ENCODE data around the gene PPFIA1.
"Not testable (repeated sequence)": the region's sequence is repeated elsewhere in the genome, so short reads cannot be mapped to it uniquely, and the experiment has no call there.

Gene PPFIA1

DNA sequence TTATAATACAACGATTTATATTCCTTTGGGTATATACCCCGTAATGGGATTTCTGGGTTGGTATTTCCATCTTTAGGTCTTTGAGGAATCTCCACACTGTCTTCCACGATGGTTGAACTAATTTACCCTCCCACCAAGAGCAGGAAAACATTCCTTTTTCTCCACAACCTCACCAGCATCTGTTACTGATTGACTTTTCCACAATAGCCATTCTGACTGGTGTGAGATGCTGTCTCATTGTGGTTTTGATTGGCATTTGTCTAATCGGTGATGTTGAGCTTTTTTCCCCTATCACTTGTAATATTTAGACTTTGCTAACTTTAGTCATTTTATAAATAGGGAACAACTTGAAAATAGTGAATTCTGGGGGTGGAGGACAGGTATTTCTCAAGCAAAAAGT is 58.1 kb downstream of the PPFIA1 start:
- DNase-seq: no peak

DNA sequence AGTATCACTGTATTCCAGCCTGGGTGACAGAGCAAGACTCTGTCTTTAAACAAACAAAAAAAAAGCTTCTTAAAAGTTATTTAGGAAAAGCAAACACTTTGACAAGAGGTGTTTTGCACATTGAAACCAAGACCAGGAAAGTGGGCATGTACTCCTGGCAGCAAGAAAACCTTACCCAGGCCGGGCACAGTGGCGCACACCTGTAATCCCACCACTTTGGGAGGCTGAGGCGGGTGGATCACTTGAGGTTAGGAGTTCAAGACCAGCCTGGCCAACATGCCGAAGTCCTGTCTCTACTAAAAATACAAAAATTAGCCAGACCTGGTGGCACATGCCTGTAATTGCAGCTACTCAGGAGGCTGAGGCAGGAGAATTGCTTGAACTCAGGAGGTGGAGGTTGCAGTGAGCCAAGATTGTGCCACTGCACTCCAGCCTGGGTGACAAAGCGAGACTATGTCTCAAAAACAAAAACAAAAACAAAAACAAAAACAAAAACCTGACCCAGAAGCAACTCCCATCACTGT is 60.9 kb downstream of the PPFIA1 start:
- DNase-seq: not testable (repeated sequence)

DNA sequence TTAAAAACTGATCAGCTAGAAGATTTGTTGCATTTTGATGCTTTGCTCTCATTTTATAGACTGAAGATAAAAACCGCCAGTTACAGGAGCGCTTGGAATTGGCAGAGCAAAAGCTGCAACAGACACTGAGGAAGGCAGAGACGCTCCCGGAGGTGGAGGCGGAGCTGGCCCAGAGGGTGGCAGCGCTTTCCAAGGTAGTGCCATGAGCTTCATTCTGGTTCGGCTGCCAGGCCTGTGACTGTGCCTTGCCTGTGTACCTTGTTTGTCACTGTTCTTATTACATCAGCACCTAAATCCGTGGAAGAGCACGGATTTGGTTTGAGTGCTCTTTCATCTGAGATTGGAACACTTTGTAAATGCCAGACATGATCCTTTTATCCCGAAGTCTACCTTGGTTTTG is 61.4 kb downstream of the PPFIA1 start:
- DNase-seq: no peak

- no peak for DNase-seq
These were observed 62.1 kb downstream of the PPFIA1 start for GRCh38 chr11:70332567-70332966.

DNA sequence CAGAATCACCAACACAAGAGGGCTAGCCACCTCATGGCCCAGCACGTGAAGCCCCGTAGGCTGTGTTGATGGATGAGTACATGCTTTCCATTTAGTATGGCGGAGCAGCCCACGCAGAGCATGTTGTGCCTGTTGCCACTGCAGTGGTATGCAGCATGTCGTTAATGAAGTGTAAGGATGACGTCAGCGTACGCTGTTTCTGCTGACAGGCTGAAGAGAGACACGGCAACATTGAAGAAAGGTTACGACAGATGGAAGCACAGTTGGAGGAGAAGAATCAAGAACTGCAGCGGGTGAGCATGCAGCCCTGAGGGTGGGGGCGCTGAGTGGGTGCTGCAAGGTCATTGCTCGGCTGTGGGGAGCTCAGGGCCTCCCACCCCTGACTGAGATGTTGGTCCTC is 62.8 kb downstream of the PPFIA1 start:
- no peak for DNase-seq

GRCh38 chr11:70334351-70334995 is 64.0 kb downstream of the PPFIA1 start:
- DNase-seq: no peak

GRCh38 chr11:70335511-70335910 is 65.0 kb downstream of the PPFIA1 start:
- DNase-seq: no peak

- DNase-seq: no peak
These were observed 68.1 kb downstream of the PPFIA1 start for GRCh38 chr11:70338594-70338993.

DNA sequence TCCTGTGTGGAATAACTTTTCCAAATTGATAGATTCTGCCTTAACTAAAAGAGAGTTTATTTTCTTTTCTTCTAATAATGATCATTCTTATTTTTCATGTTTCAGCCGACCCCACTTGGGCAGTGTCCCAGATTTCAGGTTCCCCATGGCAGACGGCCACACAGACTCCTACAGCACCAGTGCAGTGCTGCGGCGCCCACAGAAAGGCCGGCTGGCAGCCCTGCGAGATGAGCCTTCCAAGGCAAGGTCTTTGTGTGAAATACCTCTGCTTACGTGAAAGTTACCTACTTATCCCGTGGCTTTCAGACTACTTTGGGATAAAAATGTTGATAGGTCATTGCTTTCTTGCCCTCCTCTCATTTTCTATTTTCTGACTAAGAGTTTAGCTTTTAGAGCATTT is 68.6 kb downstream of the PPFIA1 start:
- no peak for DNase-seq

DNA sequence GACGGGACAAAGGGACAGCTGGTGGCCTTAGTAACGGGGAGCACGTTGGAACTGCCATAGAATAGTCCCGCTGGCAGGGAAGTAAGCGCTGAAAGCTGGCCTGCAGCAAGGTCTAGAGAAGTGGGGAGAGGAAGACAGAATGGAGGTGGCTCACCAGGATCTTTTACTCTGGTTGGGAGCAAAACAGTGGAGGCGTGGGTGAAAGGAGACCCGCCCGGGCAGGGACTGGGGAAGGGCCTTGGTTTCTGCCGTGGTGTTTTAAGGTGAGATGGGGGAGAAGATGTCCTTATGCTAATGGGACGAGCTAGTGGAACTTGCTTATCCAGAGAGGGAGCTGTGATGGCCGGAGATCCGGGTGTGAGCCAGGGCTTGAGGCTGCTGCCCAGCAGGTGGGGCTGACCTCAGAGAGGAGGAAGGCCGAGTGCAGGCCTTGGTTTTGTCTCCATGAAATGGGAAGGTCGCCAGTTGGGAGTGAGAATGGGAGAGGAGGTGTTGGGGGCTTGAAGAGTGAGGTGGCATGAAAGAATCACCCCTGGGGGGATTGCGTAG is 71.5 kb downstream of the PPFIA1 start:
- DNase-seq: no peak

DNA sequence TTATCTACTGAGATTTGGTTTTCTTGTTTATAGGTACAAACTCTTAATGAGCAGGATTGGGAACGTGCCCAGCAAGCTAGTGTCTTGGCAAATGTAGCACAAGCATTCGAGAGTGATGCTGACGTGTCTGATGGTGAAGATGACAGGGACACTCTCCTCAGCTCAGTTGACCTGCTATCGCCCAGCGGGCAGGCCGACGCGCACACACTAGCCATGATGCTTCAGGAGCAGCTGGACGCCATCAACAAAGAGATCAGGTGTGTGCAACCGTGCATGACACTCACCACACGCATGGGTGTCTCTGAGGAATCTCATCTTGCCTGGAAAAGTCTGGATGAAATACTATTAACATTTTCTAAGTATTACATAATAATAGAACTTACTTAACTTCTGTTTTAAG is 73.1 kb downstream of the PPFIA1 start:
- no peak for DNase-seq

DNA sequence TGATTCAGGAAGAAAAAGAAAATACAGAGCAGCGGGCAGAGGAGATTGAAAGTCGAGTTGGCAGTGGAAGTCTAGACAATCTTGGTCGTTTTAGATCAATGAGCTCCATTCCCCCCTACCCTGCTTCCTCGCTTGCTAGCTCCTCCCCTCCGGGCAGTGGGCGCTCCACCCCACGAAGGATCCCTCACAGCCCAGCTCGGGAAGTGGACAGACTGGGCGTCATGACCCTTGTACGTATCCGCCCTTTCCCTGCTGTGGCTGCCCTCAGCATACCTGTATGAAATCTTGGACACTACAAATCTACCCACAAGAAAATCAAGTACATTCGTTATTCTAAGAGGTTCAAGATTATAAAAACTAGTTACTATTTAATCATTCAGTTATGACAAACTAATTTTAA is 77.7 kb downstream of the PPFIA1 start:
- no peak for DNase-seq

DNA sequence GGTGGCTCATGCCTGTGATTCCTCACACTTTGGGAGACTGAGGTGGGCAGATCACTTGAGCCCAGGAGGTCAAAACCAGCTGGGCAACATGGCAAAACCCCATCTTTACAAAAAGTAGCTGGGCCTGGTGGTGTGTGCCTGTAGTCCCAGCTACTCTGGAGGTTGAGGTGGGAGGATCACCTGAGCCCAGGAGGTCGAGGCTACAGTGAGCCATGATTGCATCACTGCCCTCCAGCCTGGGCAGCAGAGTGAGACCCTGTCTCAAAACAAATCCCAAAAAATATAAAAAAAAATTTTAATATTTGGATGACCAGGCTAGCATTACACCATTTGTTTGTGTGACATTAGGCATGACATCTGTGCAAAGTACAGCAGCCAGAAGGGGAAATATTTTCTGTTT is 78.1 kb downstream of the PPFIA1 start:
- DNase-seq: no peak

- no peak for DNase-seq
These were observed 81.2 kb downstream of the PPFIA1 start for GRCh38 chr11:70351646-70352045.

- DNase-seq: no peak
These were observed 81.6 kb downstream of the PPFIA1 start for GRCh38 chr11:70352100-70352499.

- no peak for DNase-seq
These were observed 82.1 kb downstream of the PPFIA1 start for GRCh38 chr11:70352601-70353000.

- DNase-seq: no peak
These were observed 82.8 kb downstream of the PPFIA1 start for GRCh38 chr11:70353329-70353728.

GRCh38 chr11:70353900-70354568 is 83.5 kb downstream of the PPFIA1 start:
- DNase-seq: no peak

DNA sequence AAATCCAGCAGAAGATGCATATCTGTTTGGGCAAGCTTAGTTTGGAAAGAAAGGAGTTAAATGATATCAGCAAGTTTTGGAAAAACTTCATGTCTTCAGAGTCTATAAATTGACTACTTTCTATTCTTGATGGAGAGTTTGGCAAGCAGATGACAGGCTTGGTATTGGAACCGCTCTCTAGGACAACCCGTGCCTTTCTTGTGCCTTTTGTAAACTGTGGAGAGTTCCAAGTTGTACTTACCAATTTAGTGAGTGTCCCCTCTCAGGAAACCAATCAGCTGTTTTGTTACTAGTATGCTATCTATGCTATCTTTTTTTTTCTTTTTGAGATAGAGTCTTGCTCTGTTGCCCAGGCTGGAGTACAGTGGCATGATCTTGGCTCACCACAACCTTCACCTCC is 84.1 kb downstream of the PPFIA1 start:
- DNase-seq: no peak

DNA sequence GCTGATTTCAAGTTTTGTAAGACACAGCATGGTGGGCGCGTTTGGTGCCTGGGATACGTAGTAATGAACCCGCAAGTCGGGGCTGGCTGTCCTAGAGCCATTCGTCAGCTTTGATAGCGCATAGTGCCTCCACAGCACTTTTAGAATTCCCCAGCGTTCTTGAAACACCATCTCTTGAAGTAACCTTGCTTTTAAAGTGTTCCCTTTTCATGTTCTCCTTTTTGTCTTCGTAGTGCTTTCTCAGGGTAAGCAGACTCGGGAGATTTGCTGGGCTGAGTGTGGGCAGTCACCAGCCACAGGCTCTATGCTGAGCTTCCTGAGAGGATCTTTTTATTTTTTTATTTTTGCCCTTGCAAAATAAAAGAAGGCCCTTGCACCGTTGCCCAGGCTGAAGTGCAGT is 88.3 kb downstream of the PPFIA1 start:
- no peak for DNase-seq

GRCh38 chr11:70359451-70360205 is 89.1 kb downstream of the PPFIA1 start:
- DNase-seq: no peak

- DNase-seq: no peak
These were observed 89.7 kb downstream of the PPFIA1 start for GRCh38 chr11:70360211-70360610.

DNA sequence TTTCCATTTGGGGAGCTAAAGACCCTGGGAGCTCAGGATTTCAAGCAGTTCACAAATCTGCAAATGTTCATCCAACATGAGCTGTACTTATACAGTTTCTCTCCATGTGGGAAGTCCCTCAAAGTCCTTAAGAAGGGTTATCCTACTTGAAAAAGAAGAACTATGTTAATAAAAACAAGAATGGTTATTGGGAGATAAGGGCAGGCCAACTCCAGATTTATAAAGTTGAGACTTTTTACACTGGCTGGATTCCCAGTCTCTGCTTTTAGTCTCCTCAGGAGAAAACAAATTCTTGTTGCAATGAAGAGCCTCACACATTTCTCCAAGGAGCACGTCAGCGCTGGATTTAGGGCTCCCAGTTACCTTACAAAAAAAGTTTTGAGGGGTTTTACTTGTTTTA is 93.7 kb downstream of the PPFIA1 start:
- no peak for DNase-seq
